GM19438 (cell line): ENCODE data around the gene TFCP2.

ENCODE experiments used
- ATAC-seq: cut with Tn5 transposase; IDR thresholded peaks from one replicate; pipeline ENCODE4 v1.9.1; 2021; ENCODE audit warnings: low read depth; ENCODE audit not compliant: unreplicated experiment

The TFCP2 gene

GRCh38 chr12:51162217-51162616 lies 10.7 kb downstream of the TFCP2 start:
- ATAC-seq: no peak

- ATAC-seq: no peak
Observed at GRCh38 chr12:51160814-51161459, 12.0 kb downstream of the TFCP2 start.

GRCh38 chr12:51156245-51156765 lies 16.6 kb downstream of the TFCP2 start:
- ATAC-seq: no peak

GRCh38 chr12:51152953-51153352 lies 20.0 kb downstream of the TFCP2 start:
- no peak for ATAC-seq

GRCh38 chr12:51150777-51151176 lies 22.2 kb downstream of the TFCP2 start:
- ATAC-seq: no peak

GRCh38 chr12:51147309-51147708 lies 25.6 kb downstream of the TFCP2 start:
- ATAC-seq: no peak

- no peak for ATAC-seq
Observed at GRCh38 chr12:51139292-51139844, 33.6 kb downstream of the TFCP2 start.

GRCh38 chr12:51132693-51133092 lies 40.2 kb downstream of the TFCP2 start:
- ATAC-seq: no peak

- no peak for ATAC-seq
Observed at GRCh38 chr12:51131745-51132521, 41.0 kb downstream of the TFCP2 start.

- no peak for ATAC-seq
Observed at GRCh38 chr12:51128919-51129318, 44.0 kb downstream of the TFCP2 start.

GRCh38 chr12:51127050-51127729 lies 45.7 kb downstream of the TFCP2 start:
- no peak for ATAC-seq

- no peak for ATAC-seq
Observed at GRCh38 chr12:51126297-51126696, 46.6 kb downstream of the TFCP2 start.

GRCh38 chr12:51124504-51124903 lies 48.4 kb downstream of the TFCP2 start:
- ATAC-seq: no peak

GRCh38 chr12:51122844-51123243 lies 50.1 kb downstream of the TFCP2 start:
- ATAC-seq: no peak

- no peak for ATAC-seq
Observed at GRCh38 chr12:51118706-51119105, 54.2 kb downstream of the TFCP2 start.

- no peak for ATAC-seq
Observed at GRCh38 chr12:51115533-51115932, 57.4 kb downstream of the TFCP2 start.

GRCh38 chr12:51108136-51108535 lies 64.8 kb downstream of the TFCP2 start:
- no peak for ATAC-seq

- no peak for ATAC-seq
Observed at GRCh38 chr12:51103977-51104376, 69.0 kb downstream of the TFCP2 start.

- ATAC-seq: no peak
Observed at GRCh38 chr12:51098611-51099010, 74.3 kb downstream of the TFCP2 start.

GRCh38 chr12:51090705-51091229 lies 82.2 kb downstream of the TFCP2 start:
- no peak for ATAC-seq

GRCh38 chr12:51087818-51088217 lies 85.1 kb downstream of the TFCP2 start:
- ATAC-seq: no peak
